Testis (tissue), 3 donors: ENCODE data around the gene UBA5. TPM values are rescaled to one million over a fixed set of nuclear protein-coding genes. Genes with fewer than 3 reads are reported as not detected.

Experiments used
- DNase-seq: peaks from one replicate; pipeline ENCODE4 v3.0.0-alpha.2; 2019
- H3K27ac ChIP-seq, 2 donors: fragments of 200-600 bp; sonication (generic); one replicate each; pipeline ENCODE4 v1.5.1; 2019
- H3K27me3 ChIP-seq: fragments of 200-600 bp; sonication (generic); one replicate; pipeline ENCODE4 v1.5.1; 2019
- H3K36me3 ChIP-seq: fragments of 200-600 bp; sonication (generic); one replicate; pipeline ENCODE4 v1.5.1; 2017; ENCODE audit warnings: low read depth; ENCODE audit errors: missing control alignments
- H3K4me1 ChIP-seq: fragments of 200-600 bp; sonication (generic); one replicate; pipeline ENCODE4 v1.5.1; 2019
- H3K4me3 ChIP-seq, 2 donors: fragments of 200-600 bp; sonication (generic); one replicate each; pipeline ENCODE4 v1.5.1; 2017 to 2019
- H3K9me3 ChIP-seq: fragments of 200-600 bp; sonication (generic); one replicate; pipeline ENCODE4 v1.5.1; 2017
- CTCF ChIP-seq, 3 experiments: fragments of 450-650 bp in 2 of 3; fragments of 200-600 bp in 1 of 3; sonication (generic) in 1 of 3; IDR thresholded peaks; one replicate each; pipeline ENCODE4 v1.5.1; 2016 to 2019; ENCODE audit warnings: antibody characterized with exemption in 3 of 3, mild to moderate bottlenecking in 2 of 3, moderate library complexity in 1 of 3
- POLR2A ChIP-seq: fragments of 450-650 bp; IDR thresholded peaks from one replicate; pipeline ENCODE4 v1.6.1; 2017; ENCODE audit warnings: antibody characterized with exemption, mild to moderate bottlenecking, moderate library complexity
- WGBS, 2 donors: methylation state at CpG; one replicate each; pipeline ENCODE4 v1.1.5; 2018; 5-methylcytosine and 5-hydroxymethylcytosine counted together
- intact Hi-C: fragments of 100-400 bp; cut with DNase I; formaldehyde crosslinking; loops from one replicate; pipeline ENCODE4 v1.15.1; 2023; ENCODE audit warnings: low total_unique reads
- polyA plus RNA-seq: library from polyadenylated mRNA; stranded (reverse); fragments of 350-450 nt; fragmentation: Illumina TruSeq; extraction: RNeasy Lipid Tissue Mini Kit (QIAGEN cat#74804); gene quantifications from one replicate; pipeline ENCODE4 v1.2.3, GENCODE V29; 2014; ENCODE audit warnings: low read depth, low replicate concordance; ENCODE audit not compliant: insufficient read depth
- total RNA-seq, 2 donors: library from RNA; depleted of rRNA; stranded (reverse); fragments of >200 nt; gene quantifications; one replicate each; pipeline ENCODE4 v1.2.3, GENCODE V29; 2016

UBA5 gene
- total and polyA plus RNA-seq, 3 donors from 2014 or later, result 23.2 to 52.8 (median 25.6) TPM

DNA sequence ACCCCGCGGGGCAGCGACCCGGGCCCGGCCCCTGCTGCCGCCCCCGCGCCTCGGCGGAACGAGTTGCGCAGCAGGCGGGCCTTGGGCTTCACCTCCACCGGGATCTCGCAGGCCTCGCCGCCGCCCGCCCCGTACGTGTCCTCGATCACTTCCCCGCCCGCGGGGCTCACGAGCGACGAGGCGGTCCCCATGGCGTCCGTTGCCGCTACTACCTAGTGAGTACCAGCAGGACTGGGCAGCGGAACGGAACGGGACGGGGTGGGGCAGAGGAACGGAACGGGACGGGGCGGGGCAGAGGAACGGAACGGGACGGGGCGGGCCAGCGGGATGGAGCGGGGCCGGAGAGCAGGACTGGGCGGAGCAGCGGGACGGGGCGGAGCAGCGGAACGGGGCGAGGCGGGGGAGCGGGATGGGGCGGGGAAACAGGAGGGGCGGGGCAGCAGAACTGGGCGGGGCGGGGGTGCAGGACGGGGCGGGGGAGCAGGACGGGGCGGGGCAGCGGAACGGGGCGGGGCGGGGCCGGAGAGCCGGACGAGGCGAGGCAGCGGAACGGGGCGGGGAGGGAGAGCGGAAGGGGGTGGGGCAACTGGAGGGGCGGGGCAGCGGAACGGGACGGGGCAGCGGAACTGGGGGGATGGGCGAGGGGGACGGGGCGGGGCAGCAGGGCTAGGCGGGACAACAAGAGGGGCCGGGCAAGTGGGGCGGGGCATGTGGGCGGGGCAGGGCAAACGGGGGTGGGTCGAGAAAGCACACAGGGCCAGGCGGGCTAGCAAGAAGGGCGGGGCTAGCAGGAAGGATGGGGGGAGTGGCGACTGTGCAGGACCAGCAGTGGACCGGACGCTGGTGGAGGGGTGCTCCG, 62.3 kb downstream of the UBA5 start, which contains the start of gene NPHP3:
TSS of gene NPHP3 (minus strand) at position 245 of the 859 bp plus-strand sequence. CDS start at position 191, 54 bp downstream.
- TF ChIP-seq CTCF (IDR thresholded peaks at IDR 0.05), result no peak
- TF ChIP-seq POLR2A, result no peak
- Histone ChIP-seq H3K36me3 (no peaks in the 10 kb centered on the region), H3K27ac (peak within 1 kb of the TSS; percentile 80 to 94), H3K4me3 (peak within 1 kb of the TSS; percentile 80 to 83), H3K27me3 (no peaks in the 10 kb centered on the region), H3K4me1 (peaks cover 14% of the 10 kb centered on the region), H3K9me3 (no peaks in the 10 kb centered on the region)
- peak; percentile 98 for DNase-seq
- intact Hi-C loops, result no loop called here
- WGBS, 2 donors, result 1 to 2% methylated on average over 13 to 56 of the region's 96 CpGs

DNA sequence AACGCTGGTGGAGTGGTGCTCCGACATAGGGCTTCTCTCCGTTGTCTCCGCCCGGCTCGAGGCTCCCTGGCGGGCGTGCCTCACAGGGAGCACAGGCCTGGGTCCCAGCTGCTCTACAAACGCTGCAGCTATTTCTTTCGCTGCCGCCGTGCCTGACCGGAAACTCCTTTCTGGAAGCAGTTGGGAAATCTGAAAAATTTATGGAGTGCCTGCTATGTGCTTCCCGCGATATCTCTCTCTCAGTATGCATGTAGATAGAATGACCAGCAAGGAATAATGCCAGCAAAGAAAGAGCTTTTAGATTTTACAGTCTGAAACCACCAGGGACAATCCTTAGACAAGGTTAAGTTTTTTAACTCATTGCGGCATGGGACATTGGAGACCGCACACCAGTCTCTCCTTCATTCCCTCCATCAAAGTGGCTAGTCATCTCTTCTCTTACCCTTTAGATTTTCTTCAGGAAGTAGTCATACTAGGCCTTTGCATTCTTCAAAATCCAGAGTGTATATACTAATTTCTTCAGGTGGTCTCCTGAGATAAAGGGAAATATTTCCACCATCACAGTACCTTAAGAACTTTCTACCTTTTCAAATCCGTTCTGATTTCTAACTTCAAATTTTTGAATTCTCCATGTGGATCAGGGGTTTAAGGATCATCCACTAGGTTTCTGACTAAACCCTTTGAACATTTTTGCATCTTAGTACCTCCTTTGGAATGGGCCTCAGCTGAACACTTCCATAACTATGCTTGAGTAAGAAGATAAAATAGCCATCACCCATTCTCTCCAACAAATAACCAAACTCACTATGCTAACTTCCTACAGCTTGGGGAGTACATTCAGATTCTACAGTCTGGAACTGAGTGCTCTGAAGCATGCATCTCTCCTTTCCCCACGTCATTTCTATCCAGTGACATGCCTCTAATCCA, 63.2 kb downstream of the UBA5 start:
- no peak for TF ChIP-seq POLR2A
- no peak for TF ChIP-seq CTCF (IDR thresholded peaks at IDR 0.05)
- Histone ChIP-seq H3K9me3 (no peaks in the 10 kb centered on the region), H3K27ac (peak overlapping the region in 1 of 2 donors; percentile 79), H3K4me3 (peak overlapping the region; percentile 76 to 77), H3K4me1 (peaks cover 14% of the 10 kb centered on the region), H3K36me3 (no peaks in the 10 kb centered on the region), H3K27me3 (no peaks in the 10 kb centered on the region)
- WGBS, 2 donors, result 9 to 12% methylated on average over 9 to 19 of the region's 19 CpGs
- intact Hi-C loops, result no loop called here
- DNase-seq, result no peak

- H3K4me1 ChIP-seq, result peaks cover under 1% of the 10 kb centered on the region
- TF ChIP-seq POLR2A (no peak), CTCF (IDR thresholded peaks at IDR 0.05) (peak; percentile 57 to 78 (median 60))
- 34 to 37% methylated on average over 2 of the region's 2 CpGs for WGBS, 2 donors
- H3K27me3 ChIP-seq, result no peaks in the 10 kb centered on the region
- H3K9me3 ChIP-seq, result no peaks in the 10 kb centered on the region
- H3K4me3 ChIP-seq, result no peak overlapping the region
- intact Hi-C loops, result no loop called here
- no peaks in the 10 kb centered on the region for H3K36me3 ChIP-seq
- DNase-seq, result no peak
- no peak overlapping the region for H3K27ac ChIP-seq
Measured at GRCh38 chr3:132726341-132726823, 66.3 kb downstream of the UBA5 start.

Other genes starting within 250 kb of the UBA5 start
- 10 to 100 TPM; 40.1 to 54.4 TPM for gene DNAJC13, start 242.8 kb upstream of the UBA5 start, total RNA-seq
- gene DNAJC13, start 242.8 kb upstream of the UBA5 start, polyA plus RNA-seq, result 16.8 TPM
- under 1 TPM in 1 of 2 donors, not detected in 1; 0.16 TPM for gene ACKR4, start 63.1 kb upstream of the UBA5 start, total RNA-seq
- 1.2 TPM for gene ACKR4, start 63.1 kb upstream of the UBA5 start, polyA plus RNA-seq
- gene ACAD11, start 520 bp upstream of the UBA5 start, total RNA-seq, result 10 to 100 TPM; 37.2 to 37.9 TPM
- 26.1 TPM for gene ACAD11, start 520 bp upstream of the UBA5 start, polyA plus RNA-seq
- gene NPHP3, start 62.1 kb downstream of the UBA5 start, total RNA-seq, result 10 to 100 TPM; 40.9 to 41.2 TPM
- gene NPHP3, start 62.1 kb downstream of the UBA5 start, polyA plus RNA-seq, result 17.7 TPM